GM12872 (cell line): ENCODE data around the gene FANCL.

Experiments
- TF ChIP-seq, protein P1 (sequence below): IDR thresholded peaks from 3 replicates; pipeline ENCODE4 v1.5.1; 2011; ENCODE audit warnings: low read depth, mild to moderate bottlenecking, low read length, moderate library complexity; ENCODE audit not compliant: insufficient read depth

Gene FANCL

DNA sequence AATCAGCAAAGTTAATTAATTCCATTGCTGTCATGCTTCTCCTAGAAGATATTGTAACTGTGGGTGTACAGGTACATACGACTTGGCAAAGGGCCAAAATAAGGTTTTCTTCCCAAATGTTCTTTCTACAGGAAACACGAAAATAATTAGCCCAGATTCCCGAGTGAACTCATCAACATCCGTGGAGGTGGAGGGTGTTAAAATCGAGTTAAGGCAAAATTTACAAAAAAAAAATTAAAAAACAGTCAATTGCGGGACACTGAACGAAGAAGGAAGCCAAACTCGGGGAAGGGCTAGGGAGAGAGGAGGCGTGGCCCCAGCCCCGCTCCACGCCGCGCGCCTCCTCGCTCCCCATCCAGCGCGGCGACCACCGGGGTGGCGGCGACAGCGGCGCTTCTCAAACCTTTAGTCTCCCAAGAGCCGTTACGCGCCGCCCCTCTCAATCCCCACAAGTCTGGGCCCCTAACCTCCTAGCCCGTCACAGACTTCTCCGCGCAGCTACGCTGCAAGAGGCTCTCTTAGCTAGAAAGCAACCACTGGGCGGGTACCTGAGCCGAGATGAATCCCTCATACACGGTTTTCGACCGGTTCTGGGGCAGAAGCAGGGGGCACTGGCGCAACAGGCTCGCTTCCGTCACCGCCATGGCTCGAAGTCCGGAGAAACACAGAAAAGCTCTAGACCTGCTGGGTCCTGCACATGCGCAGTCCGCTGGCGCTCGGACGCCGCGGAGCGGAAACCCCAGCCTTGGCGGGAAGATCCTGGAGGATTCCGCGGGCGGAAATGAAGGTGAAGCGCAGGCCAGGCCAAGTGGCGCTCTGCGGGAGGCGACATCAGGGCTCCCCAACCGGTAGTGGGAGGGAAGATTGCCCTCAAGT lies at the start of gene FANCL:
Gene FANCL (minus strand): TSS at position 656 of the 876 bp plus-strand sequence. CDS start 12 bp downstream, at position 644.
- TF ChIP-seq, protein P1, sequence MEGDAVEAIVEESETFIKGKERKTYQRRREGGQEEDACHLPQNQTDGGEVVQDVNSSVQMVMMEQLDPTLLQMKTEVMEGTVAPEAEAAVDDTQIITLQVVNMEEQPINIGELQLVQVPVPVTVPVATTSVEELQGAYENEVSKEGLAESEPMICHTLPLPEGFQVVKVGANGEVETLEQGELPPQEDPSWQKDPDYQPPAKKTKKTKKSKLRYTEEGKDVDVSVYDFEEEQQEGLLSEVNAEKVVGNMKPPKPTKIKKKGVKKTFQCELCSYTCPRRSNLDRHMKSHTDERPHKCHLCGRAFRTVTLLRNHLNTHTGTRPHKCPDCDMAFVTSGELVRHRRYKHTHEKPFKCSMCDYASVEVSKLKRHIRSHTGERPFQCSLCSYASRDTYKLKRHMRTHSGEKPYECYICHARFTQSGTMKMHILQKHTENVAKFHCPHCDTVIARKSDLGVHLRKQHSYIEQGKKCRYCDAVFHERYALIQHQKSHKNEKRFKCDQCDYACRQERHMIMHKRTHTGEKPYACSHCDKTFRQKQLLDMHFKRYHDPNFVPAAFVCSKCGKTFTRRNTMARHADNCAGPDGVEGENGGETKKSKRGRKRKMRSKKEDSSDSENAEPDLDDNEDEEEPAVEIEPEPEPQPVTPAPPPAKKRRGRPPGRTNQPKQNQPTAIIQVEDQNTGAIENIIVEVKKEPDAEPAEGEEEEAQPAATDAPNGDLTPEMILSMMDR: no peak

DNA sequence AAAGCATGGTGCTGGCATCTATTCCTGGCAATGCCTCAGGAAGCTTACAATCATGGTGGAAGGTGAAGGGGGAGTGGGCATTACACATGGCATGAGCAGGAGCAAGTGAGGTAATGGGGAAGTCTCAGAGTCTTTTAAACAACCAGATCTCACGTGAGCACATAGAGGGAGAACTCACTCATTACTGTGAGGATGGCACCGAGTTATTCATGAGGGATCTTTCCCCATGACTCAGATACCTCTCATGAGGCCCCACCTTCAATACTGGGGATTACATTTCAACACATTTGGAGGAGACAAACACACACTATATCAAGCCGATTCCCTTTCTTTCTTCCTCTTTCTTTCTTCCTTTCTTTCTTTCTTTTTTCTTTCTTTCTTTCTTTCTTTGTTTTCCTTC lies 47.9 kb upstream of the FANCL start:
- TF ChIP-seq, protein P1: no peak

DNA sequence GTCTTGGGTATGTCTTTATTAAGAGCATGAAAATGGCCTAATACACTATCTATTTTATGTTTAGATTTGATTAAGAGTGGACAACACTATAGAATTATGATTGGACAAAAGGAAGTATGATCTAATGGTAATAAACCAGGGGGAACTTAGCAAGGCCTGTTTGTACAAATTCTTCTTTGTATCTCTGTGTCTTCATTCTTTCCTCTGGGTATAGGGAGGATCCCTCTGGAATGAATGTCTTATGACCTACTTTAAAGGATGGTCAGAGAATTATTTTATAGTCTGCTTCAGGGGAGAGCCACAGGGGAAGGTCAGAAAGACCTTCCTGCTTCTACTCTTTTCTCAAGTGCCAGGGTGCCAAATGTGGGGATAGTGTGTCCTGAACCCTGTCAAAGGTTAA lies 42.8 kb upstream of the FANCL start:
- TF ChIP-seq, protein P1: no peak

DNA sequence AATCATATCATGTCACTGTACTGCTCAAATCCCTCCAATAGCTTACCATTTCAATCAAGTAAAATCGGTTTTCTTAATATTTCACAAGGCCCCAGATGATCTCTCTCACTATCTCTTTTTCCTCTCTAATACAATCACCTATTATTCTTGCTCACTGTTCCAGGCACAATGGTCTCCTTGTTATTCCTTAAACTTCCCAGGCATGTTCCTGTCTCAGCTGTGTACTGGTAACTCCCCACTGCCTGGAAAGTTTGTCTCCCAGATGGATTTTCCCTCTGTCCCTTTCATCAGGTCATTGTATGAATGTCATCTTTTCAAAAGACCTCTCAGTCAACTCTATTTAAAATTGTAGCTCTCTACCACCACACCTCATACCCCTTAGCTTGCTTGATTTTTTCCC lies 30.7 kb upstream of the FANCL start:
- TF ChIP-seq, protein P1: no peak

DNA sequence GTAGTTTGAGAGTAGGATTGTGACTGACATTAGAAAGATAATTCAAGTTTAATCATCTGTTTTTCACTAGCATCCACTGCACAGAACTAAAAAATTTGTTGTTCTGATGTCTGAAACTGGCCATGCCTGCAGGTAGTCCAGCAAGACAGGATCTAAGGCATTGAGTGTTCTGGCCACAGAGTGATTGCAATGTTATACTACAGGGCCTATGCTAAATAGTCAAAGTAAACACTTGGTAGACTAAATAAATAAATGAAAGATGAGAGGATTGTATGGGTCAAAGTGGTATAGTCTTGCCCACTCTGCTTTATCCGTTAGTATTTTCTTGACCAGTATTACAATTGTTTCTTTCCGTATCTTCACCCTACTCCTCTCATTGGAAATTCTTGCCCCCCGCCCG lies 27.6 kb upstream of the FANCL start:
- TF ChIP-seq, protein P1: no peak

DNA sequence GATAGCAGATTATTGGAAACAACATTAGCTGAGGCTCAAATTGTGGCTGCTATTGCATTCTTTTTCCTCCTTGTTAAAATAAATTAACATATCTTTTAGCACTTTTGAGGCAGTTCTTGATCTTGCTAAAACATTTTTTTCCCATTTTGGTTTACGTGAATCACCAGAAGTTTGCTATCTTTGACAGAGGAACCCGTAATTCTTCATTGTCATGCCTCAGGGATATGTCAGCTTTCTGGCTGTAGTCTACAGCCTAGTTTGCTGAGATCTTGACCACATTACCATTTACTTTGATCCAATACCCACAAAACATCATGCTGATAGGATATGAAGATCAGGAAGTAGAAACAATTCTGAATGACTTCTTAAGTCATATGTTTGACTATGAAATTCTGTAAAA lies 25.1 kb upstream of the FANCL start:
- TF ChIP-seq, protein P1: no peak

DNA sequence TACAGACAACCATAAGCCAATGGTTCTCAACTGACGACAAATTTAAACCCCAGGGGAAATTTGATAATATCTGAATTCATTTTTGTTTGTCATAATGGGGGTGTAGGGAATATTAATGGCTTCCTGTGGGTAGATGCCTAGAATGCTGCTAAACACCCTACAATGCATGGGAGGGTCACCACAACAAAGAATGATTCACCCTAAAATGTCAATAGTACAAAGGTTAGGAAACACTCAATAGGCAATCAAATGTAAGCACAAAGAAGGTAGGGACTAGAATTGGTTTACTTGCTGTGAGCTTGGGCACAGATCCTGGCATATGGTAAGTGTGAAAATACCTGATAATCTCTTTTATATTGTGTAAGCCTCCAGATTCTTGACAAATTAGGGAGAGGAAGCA lies 20.1 kb upstream of the FANCL start:
- TF ChIP-seq, protein P1: no peak
